HEK293 (cell line): ENCODE data around the gene TES.

Source experiments
- ZNF274 ChIP-seq, 2 experiments: fragments of 200-500 bp in 1 of 2; fragments of 450-650 bp in 1 of 2; sonication (Bioruptor generic) in 1 of 2; formaldehyde crosslinking in 1 of 2; IDR thresholded peaks; 2 replicates each; pipeline versions ENCODE4 v1.5.1 to v1.6.1; 2014 to 2016; ENCODE audit warnings: borderline replicate concordance in 1 of 2, inconsistent platforms in 1 of 2, low read length in 1 of 2, missing biosample characterization in 1 of 2, missing genetic modification characterization in 1 of 2
- TF ChIP-seq, protein P1 (sequence below): fragments of 450-650 bp; formaldehyde crosslinking; IDR thresholded peaks from 2 replicates; pipeline ENCODE4 v1.5.1; 2016; ENCODE audit warnings: missing biosample characterization, missing genetic modification characterization
- TF ChIP-seq, protein P2 (sequence below): fragments of 450-650 bp; formaldehyde crosslinking; IDR thresholded peaks from 2 replicates; pipeline ENCODE4 v1.5.1; 2016; ENCODE audit warnings: missing biosample characterization, missing genetic modification characterization
- TF ChIP-seq, protein P3 (sequence below): fragments of 450-650 bp; formaldehyde crosslinking; IDR thresholded peaks from 2 replicates; pipeline ENCODE4 v1.5.1; 2017; ENCODE audit warnings: missing biosample characterization, missing genetic modification characterization
- TF ChIP-seq, protein P4 (sequence below): fragments of 450-650 bp; formaldehyde crosslinking; IDR thresholded peaks from 2 replicates; pipeline ENCODE4 v1.5.1; 2016; ENCODE audit warnings: missing biosample characterization, missing genetic modification characterization

DNA sequence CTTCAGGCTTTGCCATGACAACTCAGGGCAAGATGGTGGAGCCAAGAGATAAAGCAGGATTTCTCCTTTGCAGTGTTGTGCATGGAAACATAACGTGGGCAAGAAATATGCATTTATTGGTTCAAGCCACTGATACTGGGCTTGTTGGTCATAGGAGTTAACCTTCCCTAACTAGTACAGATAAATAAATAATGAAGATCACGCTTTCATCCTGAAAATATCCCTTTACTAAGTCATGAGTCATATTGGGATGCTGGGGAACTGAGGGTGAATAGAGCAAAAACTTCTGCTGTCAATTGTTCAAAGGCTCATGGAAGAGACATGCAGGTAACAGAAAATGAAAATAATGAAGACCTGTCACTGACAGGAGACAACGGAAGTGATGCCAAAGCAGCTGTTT is 55.5 kb downstream of the TES start:
- TF ChIP-seq, protein P1, sequence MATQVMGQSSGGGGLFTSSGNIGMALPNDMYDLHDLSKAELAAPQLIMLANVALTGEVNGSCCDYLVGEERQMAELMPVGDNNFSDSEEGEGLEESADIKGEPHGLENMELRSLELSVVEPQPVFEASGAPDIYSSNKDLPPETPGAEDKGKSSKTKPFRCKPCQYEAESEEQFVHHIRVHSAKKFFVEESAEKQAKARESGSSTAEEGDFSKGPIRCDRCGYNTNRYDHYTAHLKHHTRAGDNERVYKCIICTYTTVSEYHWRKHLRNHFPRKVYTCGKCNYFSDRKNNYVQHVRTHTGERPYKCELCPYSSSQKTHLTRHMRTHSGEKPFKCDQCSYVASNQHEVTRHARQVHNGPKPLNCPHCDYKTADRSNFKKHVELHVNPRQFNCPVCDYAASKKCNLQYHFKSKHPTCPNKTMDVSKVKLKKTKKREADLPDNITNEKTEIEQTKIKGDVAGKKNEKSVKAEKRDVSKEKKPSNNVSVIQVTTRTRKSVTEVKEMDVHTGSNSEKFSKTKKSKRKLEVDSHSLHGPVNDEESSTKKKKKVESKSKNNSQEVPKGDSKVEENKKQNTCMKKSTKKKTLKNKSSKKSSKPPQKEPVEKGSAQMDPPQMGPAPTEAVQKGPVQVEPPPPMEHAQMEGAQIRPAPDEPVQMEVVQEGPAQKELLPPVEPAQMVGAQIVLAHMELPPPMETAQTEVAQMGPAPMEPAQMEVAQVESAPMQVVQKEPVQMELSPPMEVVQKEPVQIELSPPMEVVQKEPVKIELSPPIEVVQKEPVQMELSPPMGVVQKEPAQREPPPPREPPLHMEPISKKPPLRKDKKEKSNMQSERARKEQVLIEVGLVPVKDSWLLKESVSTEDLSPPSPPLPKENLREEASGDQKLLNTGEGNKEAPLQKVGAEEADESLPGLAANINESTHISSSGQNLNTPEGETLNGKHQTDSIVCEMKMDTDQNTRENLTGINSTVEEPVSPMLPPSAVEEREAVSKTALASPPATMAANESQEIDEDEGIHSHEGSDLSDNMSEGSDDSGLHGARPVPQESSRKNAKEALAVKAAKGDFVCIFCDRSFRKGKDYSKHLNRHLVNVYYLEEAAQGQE (tag by site-specific recombination): no peak
- TF ChIP-seq, protein P2, sequence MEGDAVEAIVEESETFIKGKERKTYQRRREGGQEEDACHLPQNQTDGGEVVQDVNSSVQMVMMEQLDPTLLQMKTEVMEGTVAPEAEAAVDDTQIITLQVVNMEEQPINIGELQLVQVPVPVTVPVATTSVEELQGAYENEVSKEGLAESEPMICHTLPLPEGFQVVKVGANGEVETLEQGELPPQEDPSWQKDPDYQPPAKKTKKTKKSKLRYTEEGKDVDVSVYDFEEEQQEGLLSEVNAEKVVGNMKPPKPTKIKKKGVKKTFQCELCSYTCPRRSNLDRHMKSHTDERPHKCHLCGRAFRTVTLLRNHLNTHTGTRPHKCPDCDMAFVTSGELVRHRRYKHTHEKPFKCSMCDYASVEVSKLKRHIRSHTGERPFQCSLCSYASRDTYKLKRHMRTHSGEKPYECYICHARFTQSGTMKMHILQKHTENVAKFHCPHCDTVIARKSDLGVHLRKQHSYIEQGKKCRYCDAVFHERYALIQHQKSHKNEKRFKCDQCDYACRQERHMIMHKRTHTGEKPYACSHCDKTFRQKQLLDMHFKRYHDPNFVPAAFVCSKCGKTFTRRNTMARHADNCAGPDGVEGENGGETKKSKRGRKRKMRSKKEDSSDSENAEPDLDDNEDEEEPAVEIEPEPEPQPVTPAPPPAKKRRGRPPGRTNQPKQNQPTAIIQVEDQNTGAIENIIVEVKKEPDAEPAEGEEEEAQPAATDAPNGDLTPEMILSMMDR (tag by site-specific recombination): no peak
- TF ChIP-seq ZNF274 (IDR thresholded peaks at IDR 0.05; ENCODE audit: low read length) (no peak), ZNF274 (tag by site-specific recombination; IDR thresholded peaks at IDR 0.05; ENCODE audit: borderline replicate concordance) (no peak)
- TF ChIP-seq, protein P3, sequence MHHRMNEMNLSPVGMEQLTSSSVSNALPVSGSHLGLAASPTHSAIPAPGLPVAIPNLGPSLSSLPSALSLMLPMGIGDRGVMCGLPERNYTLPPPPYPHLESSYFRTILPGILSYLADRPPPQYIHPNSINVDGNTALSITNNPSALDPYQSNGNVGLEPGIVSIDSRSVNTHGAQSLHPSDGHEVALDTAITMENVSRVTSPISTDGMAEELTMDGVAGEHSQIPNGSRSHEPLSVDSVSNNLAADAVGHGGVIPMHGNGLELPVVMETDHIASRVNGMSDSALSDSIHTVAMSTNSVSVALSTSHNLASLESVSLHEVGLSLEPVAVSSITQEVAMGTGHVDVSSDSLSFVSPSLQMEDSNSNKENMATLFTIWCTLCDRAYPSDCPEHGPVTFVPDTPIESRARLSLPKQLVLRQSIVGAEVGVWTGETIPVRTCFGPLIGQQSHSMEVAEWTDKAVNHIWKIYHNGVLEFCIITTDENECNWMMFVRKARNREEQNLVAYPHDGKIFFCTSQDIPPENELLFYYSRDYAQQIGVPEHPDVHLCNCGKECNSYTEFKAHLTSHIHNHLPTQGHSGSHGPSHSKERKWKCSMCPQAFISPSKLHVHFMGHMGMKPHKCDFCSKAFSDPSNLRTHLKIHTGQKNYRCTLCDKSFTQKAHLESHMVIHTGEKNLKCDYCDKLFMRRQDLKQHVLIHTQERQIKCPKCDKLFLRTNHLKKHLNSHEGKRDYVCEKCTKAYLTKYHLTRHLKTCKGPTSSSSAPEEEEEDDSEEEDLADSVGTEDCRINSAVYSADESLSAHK (tag by site-specific recombination): no peak
- TF ChIP-seq, protein P4, sequence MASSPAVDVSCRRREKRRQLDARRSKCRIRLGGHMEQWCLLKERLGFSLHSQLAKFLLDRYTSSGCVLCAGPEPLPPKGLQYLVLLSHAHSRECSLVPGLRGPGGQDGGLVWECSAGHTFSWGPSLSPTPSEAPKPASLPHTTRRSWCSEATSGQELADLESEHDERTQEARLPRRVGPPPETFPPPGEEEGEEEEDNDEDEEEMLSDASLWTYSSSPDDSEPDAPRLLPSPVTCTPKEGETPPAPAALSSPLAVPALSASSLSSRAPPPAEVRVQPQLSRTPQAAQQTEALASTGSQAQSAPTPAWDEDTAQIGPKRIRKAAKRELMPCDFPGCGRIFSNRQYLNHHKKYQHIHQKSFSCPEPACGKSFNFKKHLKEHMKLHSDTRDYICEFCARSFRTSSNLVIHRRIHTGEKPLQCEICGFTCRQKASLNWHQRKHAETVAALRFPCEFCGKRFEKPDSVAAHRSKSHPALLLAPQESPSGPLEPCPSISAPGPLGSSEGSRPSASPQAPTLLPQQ (tag by site-specific recombination): no peak
